Upper lobe of left lung (tissue), 6 donors: ENCODE data around the gene MRPL51. TPM values are rescaled to one million over a fixed set of nuclear protein-coding genes. Genes with fewer than 3 reads are reported as not detected.

Experiments
- ATAC-seq, 2 donors: fragments of 200-7000 bp; cut with Tn5 transposase; one replicate each; pipeline ENCODE4 v1.9.1; 2022; ENCODE audit warnings: mild to moderate bottlenecking in 2 of 2, moderate library complexity in 2 of 2; ENCODE audit not compliant: low FRiP score in 2 of 2
- DNase-seq, 2 donors: peaks; one replicate each; pipeline ENCODE4 v3.0.0-alpha.2; 2019 to 2020
- H3K27ac ChIP-seq, 4 donors: fragments of 200-600 bp; sonication (generic); one replicate each; pipeline ENCODE4 v1.5.1; 2016 to 2019
- H3K27me3 ChIP-seq, 4 donors: fragments of 200-600 bp; sonication (generic); one replicate each; pipeline ENCODE4 v1.5.1; 2017 to 2019
- H3K36me3 ChIP-seq, 4 donors: fragments of 200-600 bp; sonication (generic); one replicate each; pipeline ENCODE4 v1.5.1; 2016 to 2019
- H3K4me1 ChIP-seq, 4 donors: fragments of 200-600 bp; sonication (generic); one replicate each; pipeline ENCODE4 v1.5.1; 2018 to 2019
- H3K4me3 ChIP-seq, 4 donors: fragments of 200-600 bp; sonication (generic); one replicate each; pipeline ENCODE4 v1.5.1; 2017 to 2019; ENCODE audit warnings: mild to moderate bottlenecking in 2 of 4, moderate library complexity in 1 of 4
- H3K9me3 ChIP-seq, 4 donors: fragments of 200-600 bp; sonication (generic); one replicate each; pipeline ENCODE4 v1.5.1; 2018 to 2019
- EP300 ChIP-seq, 4 donors: sonication (generic); formaldehyde crosslinking; IDR thresholded peaks; one replicate each; pipeline ENCODE4 v1.5.1; 2017; ENCODE audit warnings: antibody characterized with exemption in 4 of 4, control low read depth in 2 of 4
- POLR2A ChIP-seq, 4 donors: fragments of 450-650 bp; IDR thresholded peaks; one replicate each; pipeline ENCODE4 v1.5.1; 2016 to 2017; ENCODE audit warnings: antibody characterized with exemption in 4 of 4, mild to moderate bottlenecking in 2 of 4
- POLR2AphosphoS5 ChIP-seq, 2 donors: sonication (generic); formaldehyde crosslinking; IDR thresholded peaks; one replicate each; pipeline ENCODE4 v1.5.1; 2017; ENCODE audit warnings: antibody characterized with exemption in 2 of 2
- WGBS, 2 donors: methylation state at CpG; one replicate each; pipeline ENCODE4 v1.1.5; 2017 to 2018; 5-methylcytosine and 5-hydroxymethylcytosine counted together
- total RNA-seq, 6 donors: library from RNA; depleted of rRNA in 4 of 6; stranded (reverse); fragments of >200 nt in 4 of 6; gene quantifications; one replicate each; pipeline versions ENCODE4 v1.1.0 to v1.2.1, GENCODE V29; 2016 to 2021
- TF ChIP-seq, protein P1 (sequence below), 6 experiments: fragments of 450-650 bp in 4 of 6; fragments of 200-600 bp in 2 of 6; sonication (generic) in 2 of 6; IDR thresholded peaks; one replicate each; pipeline ENCODE4 v1.5.1; 2016 to 2019; ENCODE audit warnings: antibody characterized with exemption in 6 of 6
- donor health status: DM: no; HTN: no; CAD: no; lungs with moderate emphysema.
- donor health status: DM: no; HTN: yes; CAD: no; lungs with severe emphysema.

Gene MRPL51
- total RNA-seq, 6 donors from 2014 or later = 40.1 to 125 (median 67.2) TPM

DNA sequence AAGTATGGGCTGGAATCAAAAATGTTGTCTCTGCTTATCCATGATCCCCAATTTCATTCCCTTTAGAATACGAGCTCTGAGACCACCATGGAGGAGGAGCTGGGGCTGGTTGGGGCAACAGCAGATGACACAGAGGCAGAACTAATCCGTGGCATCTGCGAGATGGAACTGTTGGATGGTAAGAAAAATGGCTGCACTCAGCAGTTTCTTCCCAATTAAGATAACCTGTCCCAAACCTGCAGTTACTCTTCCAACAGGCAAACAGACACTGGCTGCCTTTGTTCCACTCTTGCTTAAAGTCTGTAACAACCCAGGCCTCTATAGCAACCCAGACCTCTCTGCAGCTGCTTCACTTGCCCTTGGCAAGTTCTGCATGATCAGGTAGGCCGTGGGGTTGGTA is 34.6 kb upstream of the MRPL51 start:
- DNase-seq = no peak
- no peaks in the 10 kb centered on the region for H3K9me3 ChIP-seq
- WGBS, 2 donors = 90 to 93% methylated on average over 4 of the region's 4 CpGs
- H3K4me3 ChIP-seq = no peak overlapping the region
- H3K4me1 ChIP-seq = peaks cover 8 to 10% (median 9%) of the 10 kb centered on the region in 4 donors
- peaks cover 27 to 87% (median 81%) of the 10 kb centered on the region in 4 donors for H3K36me3 ChIP-seq
- no peaks in the 10 kb centered on the region for H3K27me3 ChIP-seq
- no peak overlapping the region for H3K27ac ChIP-seq
- ATAC-seq = no peak
- no peak for TF ChIP-seq POLR2AphosphoS5 (IDR thresholded peaks at IDR 0.05)
- TF ChIP-seq EP300 (IDR thresholded peaks at IDR 0.05) = no peak
- no peak for TF ChIP-seq POLR2A (IDR thresholded peaks at IDR 0.05)

DNA sequence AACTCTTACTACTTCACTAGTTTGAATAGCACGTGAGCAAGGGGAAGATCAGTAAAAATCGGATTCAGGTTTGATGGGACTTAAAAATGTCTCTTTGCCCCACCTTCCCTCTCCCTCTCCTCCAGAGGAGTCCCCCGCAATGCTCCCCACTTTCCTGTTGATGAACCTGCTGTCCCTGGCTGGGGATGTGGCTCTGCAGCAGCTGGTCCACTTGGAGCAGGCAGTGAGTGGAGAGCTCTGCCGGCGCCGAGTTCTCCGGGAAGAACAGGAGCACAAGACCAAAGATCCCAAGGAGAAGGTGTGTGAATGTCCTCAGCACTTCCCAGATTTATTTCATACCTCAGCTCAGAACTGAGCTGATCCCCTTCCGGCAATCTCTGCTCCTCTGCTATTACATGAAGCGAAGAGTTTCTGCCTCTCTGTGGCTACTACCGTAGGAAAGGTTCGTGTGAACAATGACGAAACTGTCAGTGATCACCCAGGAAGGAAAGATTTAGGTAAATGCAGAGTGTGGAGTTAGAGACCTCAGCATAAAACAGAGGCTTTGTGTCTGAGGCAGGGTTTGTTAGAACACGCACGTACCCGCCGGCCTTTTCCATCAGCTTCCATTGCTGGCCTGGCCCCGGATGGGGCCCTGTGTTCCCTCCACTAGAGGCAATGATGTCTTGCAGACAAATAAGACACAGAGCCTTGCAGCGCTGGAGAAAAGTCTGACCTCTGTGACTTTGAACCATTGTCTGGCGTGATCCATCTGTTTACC is 33.9 kb upstream of the MRPL51 start:
- Histone ChIP-seq H3K27ac (no peak overlapping the region), H3K9me3 (no peaks in the 10 kb centered on the region), H3K4me1 (peaks cover 0 to 2% (median 1%) of the 10 kb centered on the region in 4 donors), H3K4me3 (no peak overlapping the region), H3K36me3 (peaks cover 30 to 95% (median 88%) of the 10 kb centered on the region in 4 donors), H3K27me3 (no peaks in the 10 kb centered on the region)
- ATAC-seq = no peak
- TF ChIP-seq POLR2A (IDR thresholded peaks at IDR 0.05) = no peak
- no peak for DNase-seq
- 85 to 87% methylated on average over 19 of the region's 19 CpGs for WGBS, 2 donors

GRCh38 chr12:6526201-6526600 is 33.1 kb upstream of the MRPL51 start:
- Histone ChIP-seq H3K4me1 (no peaks in the 10 kb centered on the region), H3K9me3 (no peaks in the 10 kb centered on the region), H3K36me3 (peaks cover 38 to 100% (median 95%) of the 10 kb centered on the region in 4 donors), H3K4me3 (no peak overlapping the region), H3K27me3 (no peaks in the 10 kb centered on the region), H3K27ac (no peak overlapping the region)
- ATAC-seq (no peak), DNase-seq (no peak)
- TF ChIP-seq EP300 (IDR thresholded peaks at IDR 0.05) = no peak
- WGBS, 2 donors = 94% methylated on average over 6 to 7 of the region's 7 CpGs

GRCh38 chr12:6524648-6525047 is 31.6 kb upstream of the MRPL51 start:
- ATAC-seq (no peak), DNase-seq (no peak)
- H3K4me1 ChIP-seq = no peaks in the 10 kb centered on the region
- peaks cover 39 to 97% (median 91%) of the 10 kb centered on the region in 4 donors for H3K36me3 ChIP-seq
- H3K9me3 ChIP-seq = no peaks in the 10 kb centered on the region
- no peak overlapping the region for H3K4me3 ChIP-seq
- WGBS, 2 donors = 93 to 99% methylated on average over 5 of the region's 5 CpGs
- H3K27ac ChIP-seq = no peak overlapping the region
- H3K27me3 ChIP-seq = no peaks in the 10 kb centered on the region
- no peak for TF ChIP-seq POLR2AphosphoS5 (IDR thresholded peaks at IDR 0.05)
- TF ChIP-seq EP300 (IDR thresholded peaks at IDR 0.05) = no peak
- TF ChIP-seq, protein P1, sequence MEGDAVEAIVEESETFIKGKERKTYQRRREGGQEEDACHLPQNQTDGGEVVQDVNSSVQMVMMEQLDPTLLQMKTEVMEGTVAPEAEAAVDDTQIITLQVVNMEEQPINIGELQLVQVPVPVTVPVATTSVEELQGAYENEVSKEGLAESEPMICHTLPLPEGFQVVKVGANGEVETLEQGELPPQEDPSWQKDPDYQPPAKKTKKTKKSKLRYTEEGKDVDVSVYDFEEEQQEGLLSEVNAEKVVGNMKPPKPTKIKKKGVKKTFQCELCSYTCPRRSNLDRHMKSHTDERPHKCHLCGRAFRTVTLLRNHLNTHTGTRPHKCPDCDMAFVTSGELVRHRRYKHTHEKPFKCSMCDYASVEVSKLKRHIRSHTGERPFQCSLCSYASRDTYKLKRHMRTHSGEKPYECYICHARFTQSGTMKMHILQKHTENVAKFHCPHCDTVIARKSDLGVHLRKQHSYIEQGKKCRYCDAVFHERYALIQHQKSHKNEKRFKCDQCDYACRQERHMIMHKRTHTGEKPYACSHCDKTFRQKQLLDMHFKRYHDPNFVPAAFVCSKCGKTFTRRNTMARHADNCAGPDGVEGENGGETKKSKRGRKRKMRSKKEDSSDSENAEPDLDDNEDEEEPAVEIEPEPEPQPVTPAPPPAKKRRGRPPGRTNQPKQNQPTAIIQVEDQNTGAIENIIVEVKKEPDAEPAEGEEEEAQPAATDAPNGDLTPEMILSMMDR (IDR thresholded peaks at IDR 0.05) = no peak
- TF ChIP-seq POLR2A (IDR thresholded peaks at IDR 0.05) = no peak

GRCh38 chr12:6523708-6524107 is 30.6 kb upstream of the MRPL51 start:
- H3K27me3 ChIP-seq = no peaks in the 10 kb centered on the region
- no peak for ATAC-seq
- H3K9me3 ChIP-seq = no peaks in the 10 kb centered on the region
- WGBS, 2 donors = 93% methylated on average over 3 of the region's 3 CpGs
- no peak overlapping the region for H3K4me3 ChIP-seq
- H3K4me1 ChIP-seq = no peaks in the 10 kb centered on the region
- no peak for DNase-seq
- H3K27ac ChIP-seq = no peak overlapping the region
- peaks cover 38 to 95% (median 88%) of the 10 kb centered on the region in 4 donors for H3K36me3 ChIP-seq
- TF ChIP-seq POLR2AphosphoS5 (IDR thresholded peaks at IDR 0.05) (no peak), EP300 (IDR thresholded peaks at IDR 0.05) (no peak), POLR2A (IDR thresholded peaks at IDR 0.05) (no peak)
- TF ChIP-seq, protein P1 (IDR thresholded peaks at IDR 0.05) = no peak

GRCh38 chr12:6522193-6522592 is 29.1 kb upstream of the MRPL51 start:
- H3K4me3 ChIP-seq = no peak overlapping the region
- ATAC-seq = no peak
- no peak for DNase-seq
- peaks cover 33 to 89% (median 81%) of the 10 kb centered on the region in 4 donors for H3K36me3 ChIP-seq
- H3K4me1 ChIP-seq = no peaks in the 10 kb centered on the region
- no peaks in the 10 kb centered on the region for H3K27me3 ChIP-seq
- WGBS, 2 donors = 85 to 87% methylated on average over 10 of the region's 10 CpGs
- no peak for TF ChIP-seq POLR2A (IDR thresholded peaks at IDR 0.05)
- TF ChIP-seq POLR2AphosphoS5 (IDR thresholded peaks at IDR 0.05) = no peak
- no peak overlapping the region for H3K27ac ChIP-seq
- no peaks in the 10 kb centered on the region for H3K9me3 ChIP-seq

GRCh38 chr12:6520186-6520585 is 27.1 kb upstream of the MRPL51 start:
- H3K27me3 ChIP-seq = no peaks in the 10 kb centered on the region
- no peaks in the 10 kb centered on the region for H3K4me1 ChIP-seq
- no peak overlapping the region for H3K4me3 ChIP-seq
- ATAC-seq = no peak
- DNase-seq = no peak
- H3K36me3 ChIP-seq = peaks cover 21 to 89% (median 79%) of the 10 kb centered on the region in 4 donors
- WGBS, 2 donors = 87 to 89% methylated on average over 3 of the region's 3 CpGs
- H3K27ac ChIP-seq = no peak overlapping the region
- no peak for TF ChIP-seq POLR2AphosphoS5 (IDR thresholded peaks at IDR 0.05)
- TF ChIP-seq, protein P1 (IDR thresholded peaks at IDR 0.05) = no peak
- TF ChIP-seq EP300 (IDR thresholded peaks at IDR 0.05) = no peak
- TF ChIP-seq POLR2A (IDR thresholded peaks at IDR 0.05) = no peak
- H3K9me3 ChIP-seq = no peaks in the 10 kb centered on the region
